Measurements from ENCODE around the gene CEP104. TPM values are rescaled to one million over a fixed set of nuclear protein-coding genes. Genes with fewer than 3 reads are reported as not detected.

The CEP104 gene
- total and polyA plus RNA-seq, 7 experiments from 2014 or later: 12.7 to 68.0 (median 44.5) TPM

GRCh38 chr1:3842912-3843311 is 14.1 kb downstream of the CEP104 start:
- CTCF ChIA-PET: no interaction called here
- Histone ChIP-seq H3K36me3 (ENCODE audit: control insufficient read depth in 2 of 3, insufficient read depth in 3 of 3, low read length in 3 of 3) (peaks cover 0 to 75% (median 11%) of the 10 kb centered on the region in 3 experiments), H3K4me3 (ENCODE audit: low read length) (no peak overlapping the region), H3K4me1 (ENCODE audit: control insufficient read depth in 2 of 2, insufficient read depth in 2 of 2, low read length in 2 of 2) (no peaks in the 10 kb centered on the region), H3K9me3 (ENCODE audit: control insufficient read depth in 2 of 3, low read length in 3 of 3) (peaks cover 0 to 2% (median 0%) of the 10 kb centered on the region in 3 experiments), H3K27me3 (ENCODE audit: control insufficient read depth in 2 of 2, insufficient read depth in 2 of 2, low read length in 2 of 2) (no peaks in the 10 kb centered on the region), H3K27ac (ENCODE audit: low read depth, low read length) (no peak overlapping the region)
- ATAC-seq (no peak), DNase-seq (no peak)
- H3K4me3 Mint-ChIP-seq: no peak overlapping the region
- H3K4me1 Mint-ChIP-seq: no peaks in the 10 kb centered on the region
- H3K36me3 Mint-ChIP-seq: peaks cover 14 to 64% (median 28%) of the 10 kb centered on the region in 5 donors
- POLR2A ChIA-PET: no interaction called here
- no peak overlapping the region for H3K27ac Mint-ChIP-seq
- peaks cover 0 to 9% (median 0%) of the 10 kb centered on the region in 11 donors for H3K9me3 Mint-ChIP-seq
- intact Hi-C loops (cut with micrococcal nuclease): no loop called here
- H3K27me3 Mint-ChIP-seq: no peaks in the 10 kb centered on the region

GRCh38 chr1:3841491-3841890 is 15.5 kb downstream of the CEP104 start:
- Mint-ChIP-seq H3K9me3 (peaks cover 0 to 15% (median 4%) of the 10 kb centered on the region in 11 donors), H3K4me1 (no peaks in the 10 kb centered on the region), H3K4me3 (no peak overlapping the region), H3K27me3 (no peaks in the 10 kb centered on the region), H3K27ac (peak overlapping the region in 1 of 9 donors; percentile 16), H3K36me3 (peaks cover 22 to 64% (median 39%) of the 10 kb centered on the region in 5 donors)
- CTCF ChIA-PET: no interaction called here
- POLR2A ChIA-PET: interaction anchor here (0.8 kb wide), 1 partner anchor 16 kb away, joined by 3 read pairs; no protein-coding TSS in a partner anchor
- Histone ChIP-seq H3K27me3 (ENCODE audit: control insufficient read depth in 2 of 2, insufficient read depth in 2 of 2, low read length in 2 of 2) (no peaks in the 10 kb centered on the region), H3K4me1 (ENCODE audit: control insufficient read depth in 2 of 2, insufficient read depth in 2 of 2, low read length in 2 of 2) (no peaks in the 10 kb centered on the region), H3K4me3 (ENCODE audit: low read length) (no peak overlapping the region), H3K27ac (ENCODE audit: low read depth, low read length) (no peak overlapping the region), H3K9me3 (ENCODE audit: control insufficient read depth in 2 of 3, low read length in 3 of 3) (peaks cover 0 to 12% (median 0%) of the 10 kb centered on the region in 3 experiments), H3K36me3 (ENCODE audit: control insufficient read depth in 2 of 3, insufficient read depth in 3 of 3, low read length in 3 of 3) (peaks cover 0 to 76% (median 6%) of the 10 kb centered on the region in 3 experiments)
- intact Hi-C loops (cut with micrococcal nuclease): no loop called here
- ATAC-seq (no peak), DNase-seq (no peak)

- intact Hi-C loops (cut with micrococcal nuclease): no loop called here
- ATAC-seq: no peak
- Mint-ChIP-seq H3K27me3 (no peaks in the 10 kb centered on the region), H3K36me3 (peaks cover 22 to 70% (median 44%) of the 10 kb centered on the region in 5 donors), H3K9me3 (peaks cover 0 to 15% (median 4%) of the 10 kb centered on the region in 11 donors), H3K4me3 (no peak overlapping the region), H3K27ac (no peak overlapping the region), H3K4me1 (no peaks in the 10 kb centered on the region)
- Histone ChIP-seq H3K27me3 (ENCODE audit: control insufficient read depth in 2 of 2, insufficient read depth in 2 of 2, low read length in 2 of 2) (no peaks in the 10 kb centered on the region), H3K36me3 (ENCODE audit: control insufficient read depth in 2 of 3, insufficient read depth in 3 of 3, low read length in 3 of 3) (peaks cover 0 to 81% (median 13%) of the 10 kb centered on the region in 3 experiments), H3K4me1 (ENCODE audit: control insufficient read depth in 2 of 2, insufficient read depth in 2 of 2, low read length in 2 of 2) (no peaks in the 10 kb centered on the region), H3K9me3 (ENCODE audit: control insufficient read depth in 2 of 3, low read length in 3 of 3) (peaks cover 0 to 12% (median 0%) of the 10 kb centered on the region in 3 experiments), H3K4me3 (ENCODE audit: low read length) (no peak overlapping the region), H3K27ac (ENCODE audit: low read depth, low read length) (no peak overlapping the region)
- DNase-seq: no peak
- CTCF ChIA-PET: no interaction called here
- POLR2A ChIA-PET: no interaction called here
Observed at GRCh38 chr1:3838788-3839187, 18.2 kb downstream of the CEP104 start.

- peaks cover 22 to 71% (median 47%) of the 10 kb centered on the region in 5 donors for H3K36me3 Mint-ChIP-seq
- ATAC-seq: no peak
- no peak overlapping the region for H3K4me3 Mint-ChIP-seq
- H3K9me3 Mint-ChIP-seq: peaks cover 0 to 15% (median 4%) of the 10 kb centered on the region in 11 donors
- H3K27ac ChIP-seq (ENCODE audit: low read depth, low read length): no peak overlapping the region
- H3K4me3 ChIP-seq (ENCODE audit: low read length): no peak overlapping the region
- no peaks in the 10 kb centered on the region for H3K4me1 Mint-ChIP-seq
- H3K27me3 ChIP-seq (ENCODE audit: control insufficient read depth in 2 of 2, insufficient read depth in 2 of 2, low read length in 2 of 2): no peaks in the 10 kb centered on the region
- no peak overlapping the region for H3K27ac Mint-ChIP-seq
- no peaks in the 10 kb centered on the region for H3K27me3 Mint-ChIP-seq
- CTCF ChIA-PET: no interaction called here
- H3K4me1 ChIP-seq (ENCODE audit: control insufficient read depth in 2 of 2, insufficient read depth in 2 of 2, low read length in 2 of 2): no peaks in the 10 kb centered on the region
- DNase-seq: no peak
- POLR2A ChIA-PET: no interaction called here
- intact Hi-C loops (cut with micrococcal nuclease): no loop called here
- peaks cover 0 to 83% (median 16%) of the 10 kb centered on the region in 3 experiments for H3K36me3 ChIP-seq (ENCODE audit: control insufficient read depth in 2 of 3, insufficient read depth in 3 of 3, low read length in 3 of 3)
- peaks cover 0 to 12% (median 0%) of the 10 kb centered on the region in 3 experiments for H3K9me3 ChIP-seq (ENCODE audit: control insufficient read depth in 2 of 3, low read length in 3 of 3)
Observed at GRCh38 chr1:3837685-3838084, 19.3 kb downstream of the CEP104 start.

- Histone ChIP-seq H3K9me3 (ENCODE audit: control insufficient read depth in 2 of 3, low read length in 3 of 3) (peaks cover 0 to 12% (median 0%) of the 10 kb centered on the region in 3 experiments), H3K36me3 (ENCODE audit: control insufficient read depth in 2 of 3, insufficient read depth in 3 of 3, low read length in 3 of 3) (peaks cover 0 to 84% (median 16%) of the 10 kb centered on the region in 3 experiments), H3K27me3 (ENCODE audit: control insufficient read depth in 2 of 2, insufficient read depth in 2 of 2, low read length in 2 of 2) (no peaks in the 10 kb centered on the region), H3K4me3 (ENCODE audit: low read length) (no peak overlapping the region), H3K27ac (ENCODE audit: low read depth, low read length) (no peak overlapping the region), H3K4me1 (ENCODE audit: control insufficient read depth in 2 of 2, insufficient read depth in 2 of 2, low read length in 2 of 2) (no peaks in the 10 kb centered on the region)
- Mint-ChIP-seq H3K4me3 (no peak overlapping the region), H3K36me3 (peaks cover 24 to 72% (median 48%) of the 10 kb centered on the region in 5 donors), H3K9me3 (peaks cover 0 to 15% (median 4%) of the 10 kb centered on the region in 11 donors), H3K27me3 (no peaks in the 10 kb centered on the region), H3K27ac (no peak overlapping the region), H3K4me1 (no peaks in the 10 kb centered on the region)
- CTCF ChIA-PET: no interaction called here
- POLR2A ChIA-PET: no interaction called here
- DNase-seq (no peak), ATAC-seq (no peak)
- intact Hi-C loops (cut with micrococcal nuclease): no loop called here
Observed at GRCh38 chr1:3837200-3837599, 19.8 kb downstream of the CEP104 start.

GRCh38 chr1:3836421-3836820 is 20.6 kb downstream of the CEP104 start:
- H3K4me1 ChIP-seq (ENCODE audit: control insufficient read depth in 2 of 2, insufficient read depth in 2 of 2, low read length in 2 of 2): no peaks in the 10 kb centered on the region
- H3K4me3 ChIP-seq (ENCODE audit: low read length): no peak overlapping the region
- intact Hi-C loops (cut with micrococcal nuclease): no loop called here
- ChIA-PET POLR2A (no interaction called here), CTCF (no interaction called here)
- no peaks in the 10 kb centered on the region for H3K4me1 Mint-ChIP-seq
- H3K36me3 ChIP-seq (ENCODE audit: control insufficient read depth in 2 of 3, insufficient read depth in 3 of 3, low read length in 3 of 3): peaks cover 0 to 85% (median 16%) of the 10 kb centered on the region in 3 experiments
- H3K27ac Mint-ChIP-seq: peak overlapping the region in 1 of 9 donors; percentile 30
- H3K4me3 Mint-ChIP-seq: no peak overlapping the region
- H3K9me3 Mint-ChIP-seq: peaks cover 0 to 15% (median 4%) of the 10 kb centered on the region in 11 donors
- no peak for ATAC-seq
- H3K27ac ChIP-seq (ENCODE audit: low read depth, low read length): no peak overlapping the region
- H3K9me3 ChIP-seq (ENCODE audit: control insufficient read depth in 2 of 3, low read length in 3 of 3): peaks cover 0 to 12% (median 0%) of the 10 kb centered on the region in 3 experiments
- H3K27me3 Mint-ChIP-seq: no peaks in the 10 kb centered on the region
- H3K27me3 ChIP-seq (ENCODE audit: control insufficient read depth in 2 of 2, insufficient read depth in 2 of 2, low read length in 2 of 2): no peaks in the 10 kb centered on the region
- H3K36me3 Mint-ChIP-seq: peaks cover 30 to 74% (median 54%) of the 10 kb centered on the region in 5 donors
- no peak for DNase-seq

GRCh38 chr1:3834701-3835100 is 22.3 kb downstream of the CEP104 start:
- no peak overlapping the region for H3K27ac ChIP-seq (ENCODE audit: low read depth, low read length)
- Mint-ChIP-seq H3K4me1 (no peaks in the 10 kb centered on the region), H3K36me3 (peaks cover 30 to 74% (median 47%) of the 10 kb centered on the region in 5 donors), H3K27ac (no peak overlapping the region), H3K27me3 (no peaks in the 10 kb centered on the region), H3K4me3 (no peak overlapping the region), H3K9me3 (peaks cover 0 to 15% (median 4%) of the 10 kb centered on the region in 11 donors)
- DNase-seq (no peak), ATAC-seq (no peak)
- intact Hi-C loops (cut with micrococcal nuclease): no loop called here
- POLR2A ChIA-PET: no interaction called here
- CTCF ChIA-PET: no interaction called here
- H3K36me3 ChIP-seq (ENCODE audit: control insufficient read depth in 2 of 3, insufficient read depth in 3 of 3, low read length in 3 of 3): peaks cover 0 to 80% (median 19%) of the 10 kb centered on the region in 3 experiments
- H3K4me1 ChIP-seq (ENCODE audit: control insufficient read depth in 2 of 2, insufficient read depth in 2 of 2, low read length in 2 of 2): no peaks in the 10 kb centered on the region
- H3K27me3 ChIP-seq (ENCODE audit: control insufficient read depth in 2 of 2, insufficient read depth in 2 of 2, low read length in 2 of 2): no peaks in the 10 kb centered on the region
- H3K4me3 ChIP-seq (ENCODE audit: low read length): no peak overlapping the region
- peaks cover 0 to 12% (median 0%) of the 10 kb centered on the region in 3 experiments for H3K9me3 ChIP-seq (ENCODE audit: control insufficient read depth in 2 of 3, low read length in 3 of 3)
